GM12891 (cell line): ENCODE data around the gene MAPT.

ENCODE experiments used
- PAX5 ChIP-seq: IDR thresholded peaks from 2 replicates; pipeline ENCODE4 v1.6.1; 2011; ENCODE audit warnings: low read length, moderate library complexity, mild to moderate bottlenecking; ENCODE audit not compliant: insufficient read depth, severe bottlenecking
- POLR2A ChIP-seq: IDR thresholded peaks from 2 replicates; pipeline ENCODE4 v1.6.1; 2011; ENCODE audit warnings: low read depth, low read length, control low read depth
- POLR2AphosphoS5 ChIP-seq: IDR thresholded peaks from 2 replicates; pipeline ENCODE4 v1.6.1; 2011; ENCODE audit warnings: low read depth, low read length, control low read depth
- SPI1 ChIP-seq: IDR thresholded peaks from 2 replicates; pipeline ENCODE4 v1.6.1; 2011; ENCODE audit warnings: low read depth, low read length, control low read depth
- TAF1 ChIP-seq: IDR thresholded peaks from 2 replicates; pipeline ENCODE4 v1.6.1; 2011; ENCODE audit warnings: low read depth, low read length, control low read depth

DNA sequence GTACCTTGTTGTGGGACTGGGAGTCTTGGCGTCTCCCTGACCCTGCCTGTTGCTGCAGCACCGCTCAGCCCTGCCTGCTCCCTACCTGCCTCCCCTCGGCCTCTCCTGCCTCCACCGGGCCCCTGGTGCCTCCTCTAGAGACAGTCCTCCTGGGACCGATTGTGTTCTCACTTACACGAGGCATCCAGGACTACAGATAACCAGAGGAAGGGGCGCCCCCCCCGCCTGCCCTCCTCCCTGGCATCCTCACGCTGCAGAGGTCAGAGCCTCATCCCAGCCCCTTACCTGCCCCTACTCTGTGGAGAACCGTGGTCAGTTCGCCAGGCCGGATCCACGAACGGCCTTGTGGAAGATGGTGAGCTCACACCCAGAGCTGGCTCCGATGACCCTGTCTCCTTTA is 24.8 kb downstream of the MAPT start:
- TF ChIP-seq TAF1 (no peak), POLR2AphosphoS5 (no peak), POLR2A (no peak), SPI1 (no peak), PAX5 (no peak)
